GM21367 (cell line): ENCODE measurements around the gene SH3BGR.
"Not testable (repeated sequence)": the region's sequence is repeated elsewhere in the genome, so short reads cannot be mapped to it uniquely, and the experiment has no call there.

Experiments
- ATAC-seq: cut with Tn5 transposase; IDR thresholded peaks from one replicate; pipeline ENCODE4 v1.9.1; 2021; ENCODE audit not compliant: unreplicated experiment

Gene SH3BGR

DNA sequence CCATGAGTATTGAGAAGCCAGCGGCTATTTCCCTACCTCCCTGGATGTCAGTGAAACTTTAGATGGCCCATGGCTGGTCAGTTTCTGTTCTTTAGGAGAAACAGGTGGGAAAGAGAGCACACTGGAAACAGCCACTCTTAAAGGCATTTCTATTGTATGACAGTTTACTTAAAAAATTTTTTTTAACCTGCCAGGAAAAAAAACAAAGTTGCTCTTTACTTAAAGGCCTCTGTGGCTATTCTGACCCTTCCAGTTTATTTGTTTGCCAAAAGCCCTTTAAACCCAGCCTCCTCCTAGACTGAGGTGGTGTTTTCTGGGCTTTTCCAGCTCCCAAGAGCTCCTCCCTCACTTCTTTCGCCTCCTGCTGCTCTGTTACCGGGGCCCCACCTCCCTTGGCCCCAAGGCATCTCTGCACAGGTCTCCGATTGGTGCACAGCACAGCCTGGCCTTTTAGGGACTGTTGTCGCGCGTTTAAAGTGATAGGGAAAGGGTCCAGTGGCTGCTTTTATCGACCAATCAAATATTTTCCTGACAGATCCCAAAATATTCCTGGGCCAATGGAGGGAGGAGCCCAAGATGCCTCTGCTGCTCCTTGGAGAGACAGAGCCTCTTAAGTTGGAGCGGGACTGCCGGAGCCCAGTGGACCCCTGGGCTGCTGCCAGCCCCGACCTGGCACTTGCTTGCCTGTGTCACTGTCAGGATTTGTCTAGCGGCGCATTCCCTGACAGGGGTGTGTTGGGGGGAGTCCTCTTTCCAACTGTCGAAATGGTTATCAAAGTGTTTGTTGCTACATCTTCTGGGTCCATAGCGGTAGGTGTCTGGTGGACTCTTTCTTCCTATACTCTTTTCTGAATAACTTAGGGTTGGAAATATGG lies at the start of gene SH3BGR:
SH3BGR (plus strand) TSS at position 639 of the 875 bp plus-strand sequence; CDS start at position 766, 127 bp downstream.
- no peak for ATAC-seq

- no peak for ATAC-seq
These were observed 45.7 kb upstream of the SH3BGR start for GRCh38 chr21:39406065-39406464.

GRCh38 chr21:39419204-39419603 lies 32.6 kb upstream of the SH3BGR start:
- ATAC-seq, result not testable (repeated sequence)

DNA sequence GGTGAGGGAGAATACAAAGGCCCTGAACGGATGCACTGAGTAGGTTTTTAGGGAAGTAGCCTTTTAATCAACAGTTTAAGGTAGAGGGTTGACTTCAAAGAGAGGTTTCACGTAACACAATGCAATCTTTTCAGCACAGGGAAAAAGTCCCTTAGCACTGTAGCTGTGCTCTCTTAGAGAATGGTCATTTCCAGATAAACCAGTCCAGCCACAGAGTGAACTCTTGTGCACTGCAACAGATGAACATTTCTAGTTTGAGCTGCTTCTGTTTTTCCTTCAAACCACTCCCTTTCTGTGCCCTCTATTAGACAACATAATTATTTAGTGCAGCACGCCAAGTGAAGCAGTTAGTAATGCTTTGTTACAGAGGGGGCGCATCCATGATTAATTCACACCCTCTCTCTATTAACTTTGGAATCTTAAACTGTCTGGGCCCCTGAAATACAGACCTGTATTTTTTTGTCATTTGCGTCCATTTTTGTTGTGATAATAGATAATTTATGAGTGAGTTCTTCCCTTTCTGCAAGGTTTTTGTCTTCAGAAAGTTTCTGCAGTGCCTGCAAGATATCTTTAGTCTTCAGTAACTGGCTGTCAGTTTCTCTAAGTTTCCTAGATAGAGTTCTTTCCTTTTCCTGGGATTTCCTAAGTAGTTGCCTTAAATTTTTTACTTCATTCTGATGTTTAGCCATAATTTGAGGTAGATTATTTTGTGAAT lies 29.1 kb upstream of the SH3BGR start:
- ATAC-seq, result no peak

GRCh38 chr21:39429445-39429844 lies 22.3 kb upstream of the SH3BGR start:
- no peak for ATAC-seq

DNA sequence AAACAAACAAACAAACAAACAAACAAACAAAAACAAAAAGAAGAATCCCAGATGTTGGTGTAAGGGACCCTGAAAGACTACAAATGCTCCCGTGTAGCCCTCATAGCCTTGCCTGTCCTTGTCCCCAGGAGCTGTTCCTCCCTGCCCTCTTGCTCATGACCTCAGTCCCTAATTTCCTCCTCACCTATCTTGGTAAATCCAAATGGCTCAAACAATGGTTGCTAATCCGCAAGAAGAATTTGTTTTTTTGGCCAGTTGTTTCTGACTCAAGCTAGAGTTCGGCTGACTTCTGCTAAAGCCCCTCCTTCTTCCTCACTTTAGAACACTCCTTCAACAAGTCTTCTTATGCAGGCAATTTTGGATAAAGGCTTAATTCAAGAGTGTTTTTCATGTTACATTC lies 21.8 kb upstream of the SH3BGR start:
- no peak for ATAC-seq

GRCh38 chr21:39430457-39430856 lies 21.3 kb upstream of the SH3BGR start:
- ATAC-seq, result no peak

GRCh38 chr21:39430954-39431353 lies 20.8 kb upstream of the SH3BGR start:
- ATAC-seq, result no peak

DNA sequence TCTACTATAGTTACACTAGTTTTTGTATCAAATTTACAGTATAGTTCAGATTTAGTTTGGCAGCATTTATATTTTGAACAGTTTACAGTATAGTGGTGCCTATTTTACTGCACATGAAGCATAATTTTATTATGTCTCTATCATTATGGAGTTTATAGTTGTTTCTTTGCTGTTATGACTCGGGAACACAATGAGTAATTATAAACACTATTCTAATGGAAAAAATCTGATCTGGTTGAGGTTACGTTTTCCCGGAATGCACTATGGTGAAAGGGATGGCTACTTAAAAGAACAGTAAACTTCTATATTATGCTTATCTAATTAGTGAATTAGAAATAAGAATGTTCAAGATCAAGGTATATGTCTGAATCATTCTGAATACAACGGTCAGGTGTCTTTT lies 16.8 kb upstream of the SH3BGR start:
- no peak for ATAC-seq

- no peak for ATAC-seq
These were observed 12.5 kb upstream of the SH3BGR start for GRCh38 chr21:39439232-39439631.

DNA sequence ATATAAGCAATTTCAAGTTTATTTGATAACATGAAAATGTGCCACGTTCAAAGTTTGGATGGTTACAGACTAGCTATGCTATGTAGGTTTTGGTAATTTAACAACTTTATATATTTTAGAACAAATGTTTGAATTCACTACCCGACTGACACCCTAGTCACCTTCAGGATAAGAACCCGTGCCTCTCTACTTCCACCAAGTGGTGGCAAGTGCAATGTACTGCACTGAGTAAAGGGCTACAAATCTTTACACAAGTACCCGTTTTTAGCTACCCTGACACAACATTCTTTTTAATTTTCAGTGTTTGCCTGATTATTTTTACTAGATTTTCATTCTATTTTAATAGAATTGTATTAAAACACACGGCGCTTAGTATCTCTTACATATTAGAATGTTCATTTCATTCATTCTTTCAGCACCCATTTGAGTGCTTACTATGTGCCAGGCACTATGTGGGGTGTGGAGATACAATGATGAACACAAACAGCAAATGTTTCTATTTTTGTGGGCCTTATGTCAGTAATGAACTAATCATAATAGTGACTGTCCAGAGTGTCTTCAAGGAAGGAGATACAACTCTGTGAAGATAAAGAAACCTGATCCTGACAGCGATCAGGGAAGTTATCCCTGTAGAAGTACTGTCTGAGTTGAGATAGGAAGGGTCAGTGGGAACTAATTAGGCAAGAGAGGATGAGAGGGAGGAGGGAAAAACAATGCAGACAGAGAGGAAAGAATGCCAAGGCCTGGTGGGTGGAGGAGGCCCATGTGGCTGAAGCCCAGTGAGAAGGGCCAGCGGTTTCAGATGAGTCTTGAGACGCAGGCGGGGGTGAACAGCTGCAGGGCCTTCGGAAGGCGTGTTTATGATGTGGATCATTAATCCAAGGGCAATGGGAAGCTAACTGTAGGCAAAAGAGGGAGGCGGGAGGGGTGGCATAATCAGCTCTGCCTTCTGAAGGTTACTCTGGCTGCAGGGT lies 10.0 kb upstream of the SH3BGR start:
- peak; percentile 30 for ATAC-seq

DNA sequence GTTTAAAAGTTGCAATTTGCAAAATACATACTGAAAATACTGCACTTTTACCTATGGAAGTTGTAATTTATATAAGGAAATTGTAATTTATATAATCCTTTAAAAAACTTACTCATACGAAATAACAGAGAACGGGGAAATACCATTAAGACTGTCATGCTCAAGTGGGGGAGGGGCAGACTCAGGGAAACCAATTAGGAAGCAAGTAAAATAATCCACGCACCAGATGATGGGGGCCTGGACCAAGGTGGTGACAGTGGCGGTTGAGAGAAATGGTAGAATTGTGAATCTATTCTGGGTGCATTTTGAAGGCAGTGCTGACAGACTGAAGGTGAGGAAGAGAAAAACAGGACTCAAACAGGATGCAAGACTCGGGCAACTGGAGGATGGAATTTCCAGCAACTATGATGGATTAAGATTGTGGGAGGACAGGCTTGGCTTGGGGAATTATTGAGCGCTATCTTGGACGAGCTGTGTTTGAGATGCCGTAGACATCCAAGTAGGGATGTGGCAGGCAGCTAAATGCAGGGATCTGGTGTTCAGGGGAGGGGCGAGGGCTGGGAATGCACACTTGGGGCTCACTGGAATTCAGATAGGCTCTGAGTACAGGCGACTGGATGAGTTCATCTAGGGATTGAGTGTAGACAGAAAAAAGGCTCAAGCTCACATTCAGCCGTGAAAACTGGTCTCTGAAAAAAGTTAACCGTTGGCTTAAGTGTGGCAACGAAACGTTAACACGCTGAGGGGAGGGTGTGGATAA lies 7.2 kb upstream of the SH3BGR start:
- no peak for ATAC-seq

- peak; percentile 82 for ATAC-seq
These were observed 6.2 kb upstream of the SH3BGR start, which contains the start of gene LCA5L for GRCh38 chr21:39445321-39446269. Gene LCA5L (minus strand): TSS chr21:39445778. CDS start chr21:39428493, 17,285 bp downstream.

GRCh38 chr21:39447264-39447663 lies 4.5 kb upstream of the SH3BGR start:
- ATAC-seq, result no peak

GRCh38 chr21:39452207-39452969 lies 618 bp downstream of the SH3BGR start:
- no peak for ATAC-seq

GRCh38 chr21:39452970-39453342 lies 1.2 kb downstream of the SH3BGR start:
- ATAC-seq, result no peak

GRCh38 chr21:39453571-39454179 lies 1.9 kb downstream of the SH3BGR start:
- ATAC-seq, result no peak
